Nephron (organoid): ENCODE data around the gene PGAP6.
"Not testable (repeated sequence)": the region's sequence is repeated elsewhere in the genome, so short reads cannot be mapped to it uniquely, and the experiment has no call there.

Experiments
- H3K27ac Mint-ChIP-seq, 3 experiments: 2 replicates each; pipeline ENCODE4 v1.8.0; 2020; ENCODE audit warnings: mixed read lengths in 3 of 3, mild to moderate bottlenecking in 2 of 3, moderate library complexity in 1 of 3
- H3K27me3 Mint-ChIP-seq: 2 replicates; pipeline ENCODE4 v1.8.0; 2021; ENCODE audit warnings: low read depth, mild to moderate bottlenecking, moderate library complexity, mixed read lengths
- H3K36me3 Mint-ChIP-seq: 2 replicates; pipeline ENCODE4 v1.8.0; 2020; ENCODE audit warnings: low read depth, mixed read lengths
- H3K4me1 Mint-ChIP-seq: 2 replicates; pipeline ENCODE4 v1.8.0; 2020; ENCODE audit warnings: mixed read lengths
- H3K4me3 Mint-ChIP-seq, 3 experiments: 2 replicates each; pipeline ENCODE4 v1.8.0; 2020; ENCODE audit warnings: mild to moderate bottlenecking in 3 of 3, mixed read lengths in 3 of 3, moderate library complexity in 2 of 3
- H3K9me3 Mint-ChIP-seq: 2 replicates; pipeline ENCODE4 v1.8.0; 2020; ENCODE audit warnings: mixed read lengths
- TF ChIP-seq, protein P1 (sequence below), 3 experiments: fragments of 200-600 bp; sonication (generic); IDR thresholded peaks; one replicate each; pipeline ENCODE4 v1.5.0; 2021; ENCODE audit warnings: antibody characterized with exemption in 3 of 3; ENCODE audit not compliant: unreplicated experiment in 3 of 3

PGAP6 gene

DNA sequence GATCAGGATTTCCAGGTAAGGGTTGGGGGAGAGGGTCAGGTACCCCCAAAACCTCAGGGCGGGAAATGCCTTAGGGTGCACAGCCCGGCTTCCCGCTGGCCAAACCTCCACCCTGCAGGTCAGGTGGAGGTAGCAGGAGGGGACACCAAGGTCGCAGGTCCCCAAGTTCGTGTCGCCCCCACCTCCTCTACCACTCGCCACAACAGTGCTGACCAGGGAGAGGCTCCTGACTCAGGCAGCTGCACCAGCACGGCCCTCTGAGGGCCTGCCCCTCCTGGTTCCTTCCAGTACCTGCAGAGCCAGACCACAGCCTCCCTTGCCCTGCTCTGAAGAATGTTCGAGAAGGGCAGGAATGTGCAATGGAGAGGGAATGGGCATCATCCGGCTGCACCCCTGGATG lies 15.3 kb downstream of the PGAP6 start:
- peaks cover 7% of the 10 kb centered on the region for H3K36me3 Mint-ChIP-seq
- H3K27me3 Mint-ChIP-seq: peaks cover 7% of the 10 kb centered on the region
- H3K27ac Mint-ChIP-seq: no peak overlapping the region
- H3K4me1 Mint-ChIP-seq: peaks cover 9% of the 10 kb centered on the region
- peak overlapping the region in 1 of 3 experiments; percentile 36 for H3K4me3 Mint-ChIP-seq
- TF ChIP-seq, protein P1, sequence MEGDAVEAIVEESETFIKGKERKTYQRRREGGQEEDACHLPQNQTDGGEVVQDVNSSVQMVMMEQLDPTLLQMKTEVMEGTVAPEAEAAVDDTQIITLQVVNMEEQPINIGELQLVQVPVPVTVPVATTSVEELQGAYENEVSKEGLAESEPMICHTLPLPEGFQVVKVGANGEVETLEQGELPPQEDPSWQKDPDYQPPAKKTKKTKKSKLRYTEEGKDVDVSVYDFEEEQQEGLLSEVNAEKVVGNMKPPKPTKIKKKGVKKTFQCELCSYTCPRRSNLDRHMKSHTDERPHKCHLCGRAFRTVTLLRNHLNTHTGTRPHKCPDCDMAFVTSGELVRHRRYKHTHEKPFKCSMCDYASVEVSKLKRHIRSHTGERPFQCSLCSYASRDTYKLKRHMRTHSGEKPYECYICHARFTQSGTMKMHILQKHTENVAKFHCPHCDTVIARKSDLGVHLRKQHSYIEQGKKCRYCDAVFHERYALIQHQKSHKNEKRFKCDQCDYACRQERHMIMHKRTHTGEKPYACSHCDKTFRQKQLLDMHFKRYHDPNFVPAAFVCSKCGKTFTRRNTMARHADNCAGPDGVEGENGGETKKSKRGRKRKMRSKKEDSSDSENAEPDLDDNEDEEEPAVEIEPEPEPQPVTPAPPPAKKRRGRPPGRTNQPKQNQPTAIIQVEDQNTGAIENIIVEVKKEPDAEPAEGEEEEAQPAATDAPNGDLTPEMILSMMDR (IDR thresholded peaks at IDR 0.05; ENCODE audit: unreplicated experiment in 3 of 3): no peak
- H3K9me3 Mint-ChIP-seq: no peaks in the 10 kb centered on the region

DNA sequence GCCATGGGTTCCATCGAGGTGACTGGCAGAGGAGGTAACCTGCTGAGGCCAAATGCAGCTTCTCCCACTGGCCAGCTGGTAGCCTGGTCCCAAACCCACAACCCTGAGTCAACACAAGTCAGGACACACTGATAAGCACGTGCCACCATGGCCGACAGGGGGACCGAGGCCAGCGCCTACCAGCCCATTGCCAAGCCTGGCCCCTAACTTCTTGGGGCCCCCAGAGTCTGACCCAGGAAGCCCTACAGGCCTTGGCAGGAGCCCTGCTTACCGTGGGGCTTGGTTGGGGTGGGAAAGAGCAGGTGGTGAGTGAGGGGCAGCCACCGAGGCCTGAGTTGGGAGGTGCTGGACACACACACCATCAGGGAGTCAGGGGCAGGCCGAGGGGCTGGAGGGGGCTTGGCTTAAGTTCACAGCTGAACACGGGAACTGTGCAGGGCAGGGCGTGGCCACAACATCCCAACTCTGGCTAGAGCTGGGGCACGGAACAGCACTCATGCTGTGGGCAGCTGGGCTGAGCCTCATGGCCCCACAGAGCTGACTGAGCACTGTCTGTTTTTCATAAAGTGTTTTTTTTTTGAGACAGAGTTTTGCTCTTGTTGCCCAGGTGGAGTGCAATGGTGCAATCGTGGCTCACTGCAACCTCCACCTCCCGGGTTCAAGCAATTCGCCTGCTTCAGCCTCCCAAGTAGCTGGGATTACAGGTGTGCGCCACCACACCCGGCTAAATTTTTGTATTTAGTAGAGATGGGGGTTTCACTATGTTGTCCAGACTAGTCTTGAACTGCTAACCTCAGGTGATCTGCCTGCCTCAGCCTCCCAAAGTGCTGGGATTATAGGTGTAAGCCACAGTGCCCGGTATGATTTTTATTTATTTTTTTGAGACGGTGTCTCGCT lies 16.9 kb downstream of the PGAP6 start:
- Mint-ChIP-seq H3K36me3 (peaks cover 7% of the 10 kb centered on the region), H3K4me1 (no peaks in the 10 kb centered on the region), H3K27ac (no peak overlapping the region), H3K4me3 (no peak overlapping the region), H3K27me3 (peaks cover 7% of the 10 kb centered on the region), H3K9me3 (no peaks in the 10 kb centered on the region)
- TF ChIP-seq, protein P1 (IDR thresholded peaks at IDR 0.05; ENCODE audit: unreplicated experiment in 3 of 3): no peak

DNA sequence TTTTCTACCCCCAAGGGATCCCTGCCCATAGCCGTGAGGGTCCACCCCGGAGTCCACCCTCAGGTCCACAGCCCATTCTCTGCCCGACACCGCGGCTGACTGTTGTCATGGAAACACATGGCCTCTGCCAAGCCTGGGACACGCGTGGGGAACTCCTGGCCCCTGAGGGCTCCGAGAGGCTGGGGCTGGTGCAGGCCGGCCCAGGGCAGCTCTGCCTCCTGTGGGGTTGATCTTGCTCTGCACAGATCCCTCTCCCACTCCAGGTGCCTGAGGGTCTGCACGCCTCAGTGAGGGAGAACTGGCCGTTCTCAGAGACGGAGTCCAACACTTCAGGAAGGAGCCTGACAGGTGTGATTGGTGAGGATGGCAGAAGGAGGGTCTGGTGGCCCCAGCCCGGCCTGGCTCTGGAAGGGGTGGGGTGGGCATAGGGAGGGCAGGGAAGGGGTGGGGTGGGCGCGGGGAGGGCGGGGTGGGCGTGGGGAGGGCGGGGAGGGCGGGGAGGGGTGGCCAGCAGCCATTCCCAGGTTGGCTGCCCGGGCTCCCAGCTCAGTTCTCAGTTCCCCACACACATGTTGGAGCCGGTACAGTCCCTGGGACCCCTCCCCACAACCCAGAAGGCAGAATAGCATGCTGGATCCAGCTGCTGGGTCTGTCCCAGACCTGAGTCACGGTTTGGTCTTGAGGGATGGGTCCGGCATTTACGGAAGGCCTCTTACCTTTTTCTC lies 17.9 kb downstream of the PGAP6 start:
- H3K4me1 Mint-ChIP-seq: no peaks in the 10 kb centered on the region
- H3K27me3 Mint-ChIP-seq: peaks cover 7% of the 10 kb centered on the region
- no peak overlapping the region for H3K4me3 Mint-ChIP-seq
- H3K27ac Mint-ChIP-seq: peak overlapping the region in 1 of 3 experiments; percentile 65
- no peaks in the 10 kb centered on the region for H3K9me3 Mint-ChIP-seq
- peaks cover 7% of the 10 kb centered on the region for H3K36me3 Mint-ChIP-seq
- TF ChIP-seq, protein P1 (IDR thresholded peaks at IDR 0.05; ENCODE audit: unreplicated experiment in 3 of 3): no peak

DNA sequence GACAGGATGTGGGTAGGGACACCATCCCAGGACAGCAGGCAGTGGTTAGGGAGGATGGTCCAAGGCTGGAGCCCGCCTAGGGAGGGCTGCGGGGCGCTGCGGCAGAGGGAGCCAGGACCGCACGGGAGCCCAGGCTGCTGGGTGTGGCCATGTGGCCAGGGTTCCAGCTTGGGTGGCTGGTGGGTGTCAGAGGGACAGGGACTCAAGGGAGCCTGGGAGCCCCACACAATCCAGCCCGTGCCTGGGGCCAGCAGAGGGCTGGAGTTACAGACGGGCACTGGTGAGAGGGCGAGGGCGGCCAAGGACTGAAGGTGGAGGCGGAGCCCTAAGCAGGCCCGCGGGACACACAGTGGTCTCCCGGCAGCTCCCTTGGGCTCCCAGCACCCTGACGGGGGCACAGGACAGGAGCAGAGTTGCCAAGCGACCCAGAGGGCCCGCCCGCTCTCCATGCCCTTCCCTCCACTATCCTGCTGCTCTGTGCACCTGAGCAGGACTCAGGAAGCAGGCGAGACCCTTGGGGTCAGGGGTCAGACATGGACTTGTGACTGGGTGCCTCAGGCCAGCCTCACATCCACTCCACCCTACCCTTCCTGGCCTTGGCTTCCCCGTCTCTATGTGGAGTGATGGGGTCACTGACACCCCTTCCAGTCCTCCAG lies 18.5 kb downstream of the PGAP6 start:
- TF ChIP-seq, protein P1 (IDR thresholded peaks at IDR 0.05; ENCODE audit: unreplicated experiment in 3 of 3): no peak
- peak overlapping the region in 1 of 3 experiments; percentile 65 for H3K27ac Mint-ChIP-seq
- H3K9me3 Mint-ChIP-seq: no peaks in the 10 kb centered on the region
- H3K36me3 Mint-ChIP-seq: peaks cover 7% of the 10 kb centered on the region
- H3K4me3 Mint-ChIP-seq: no peak overlapping the region
- no peaks in the 10 kb centered on the region for H3K4me1 Mint-ChIP-seq
- peaks cover 7% of the 10 kb centered on the region for H3K27me3 Mint-ChIP-seq

DNA sequence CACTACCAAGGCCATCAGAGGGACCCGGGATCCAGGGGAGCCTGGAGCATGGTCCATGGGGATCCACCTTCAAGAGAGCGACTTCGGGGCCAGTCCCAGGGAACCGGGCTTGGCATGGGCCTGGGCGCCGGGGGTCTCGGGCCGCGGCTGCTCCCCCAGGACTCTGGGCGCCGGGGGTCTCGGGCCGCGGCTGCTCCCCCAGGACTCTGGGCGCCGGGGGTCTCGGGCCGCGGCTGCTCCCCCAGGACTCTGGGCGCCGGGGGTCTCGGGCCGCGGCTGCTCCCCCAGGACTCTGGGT lies 19.1 kb downstream of the PGAP6 start:
- H3K4me3 Mint-ChIP-seq, H3K27me3 Mint-ChIP-seq, H3K4me1 Mint-ChIP-seq, H3K27ac Mint-ChIP-seq, H3K36me3 Mint-ChIP-seq, H3K9me3 Mint-ChIP-seq: not testable (repeated sequence)
